NB4 (cell line): ENCODE data around the gene SCD5.

Source experiments
- CTCF ChIP-seq: IDR thresholded peaks from one replicate; pipeline ENCODE4 v1.5.1; 2012; ENCODE audit warnings: low read depth, low read length
- MAX ChIP-seq: IDR thresholded peaks from 2 replicates; pipeline ENCODE4 v1.6.1; 2011; ENCODE audit warnings: low read depth, low read length
- MYC ChIP-seq: IDR thresholded peaks from 2 replicates; pipeline ENCODE4 v1.6.1; 2011; ENCODE audit warnings: low read depth, low read length

DNA sequence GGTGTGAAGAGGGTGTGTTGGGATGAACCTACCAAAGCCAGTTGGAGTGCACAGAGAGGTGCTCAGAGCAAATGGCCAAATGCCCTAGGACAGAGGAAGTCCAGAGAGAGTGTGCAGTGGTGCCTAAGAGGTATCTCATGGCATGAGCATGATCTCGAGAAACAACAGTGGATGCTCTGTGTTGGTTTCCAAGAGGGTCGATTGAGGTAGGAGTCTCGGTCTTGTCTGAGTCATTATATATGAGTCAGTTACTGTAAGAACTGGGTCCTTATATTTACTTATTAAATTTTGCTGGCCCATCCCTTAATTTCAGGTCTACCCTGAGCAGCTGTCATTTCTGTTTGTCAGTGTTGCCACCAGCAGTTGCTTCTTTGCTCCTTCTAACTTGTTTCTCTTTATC lies 150.2 kb downstream of the SCD5 start:
- no peak for TF ChIP-seq MAX
- no peak for TF ChIP-seq CTCF
- no peak for TF ChIP-seq MYC
